ENCODE measurements around the gene PROSER3.

DNA sequence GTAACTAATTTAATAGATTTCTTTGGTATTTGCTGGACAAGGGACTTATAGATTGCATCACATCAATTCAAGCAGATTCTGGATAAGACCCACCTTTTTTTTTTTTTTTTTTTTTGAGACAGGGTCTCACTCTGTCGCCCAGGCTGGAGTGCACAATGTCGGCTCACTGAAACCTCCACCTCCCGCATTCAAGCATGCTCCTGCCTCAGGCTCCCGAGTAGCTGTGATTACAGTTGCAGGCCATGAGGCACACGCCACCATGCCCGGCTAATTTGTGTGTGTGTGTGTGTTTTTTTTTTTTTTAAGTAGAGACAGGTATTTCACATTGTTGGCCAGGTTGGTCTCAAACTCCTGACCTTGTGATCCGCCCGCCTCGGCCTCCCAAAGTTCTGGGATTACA is 58.9 kb downstream of the PROSER3 start:
- no peak for TF ChIP-seq POLR2A (IDR thresholded peaks at IDR 0.05)
- no peak for TF ChIP-seq CTCF (IDR thresholded peaks at IDR 0.05)

Measured in uterus (tissue), 2 donors.